Measurements from ENCODE around the gene SUMO4. TPM values are rescaled to one million over a fixed set of nuclear protein-coding genes. Genes with fewer than 3 reads are reported as not detected.

SUMO4 gene
- total and polyA plus RNA-seq, 9 of the 15 experiments (the other 6 are each of a cell fraction or from before 2014, with no cell fraction given), result 0.20 to 1.9 (median 0.50) TPM; not detected in 2

DNA sequence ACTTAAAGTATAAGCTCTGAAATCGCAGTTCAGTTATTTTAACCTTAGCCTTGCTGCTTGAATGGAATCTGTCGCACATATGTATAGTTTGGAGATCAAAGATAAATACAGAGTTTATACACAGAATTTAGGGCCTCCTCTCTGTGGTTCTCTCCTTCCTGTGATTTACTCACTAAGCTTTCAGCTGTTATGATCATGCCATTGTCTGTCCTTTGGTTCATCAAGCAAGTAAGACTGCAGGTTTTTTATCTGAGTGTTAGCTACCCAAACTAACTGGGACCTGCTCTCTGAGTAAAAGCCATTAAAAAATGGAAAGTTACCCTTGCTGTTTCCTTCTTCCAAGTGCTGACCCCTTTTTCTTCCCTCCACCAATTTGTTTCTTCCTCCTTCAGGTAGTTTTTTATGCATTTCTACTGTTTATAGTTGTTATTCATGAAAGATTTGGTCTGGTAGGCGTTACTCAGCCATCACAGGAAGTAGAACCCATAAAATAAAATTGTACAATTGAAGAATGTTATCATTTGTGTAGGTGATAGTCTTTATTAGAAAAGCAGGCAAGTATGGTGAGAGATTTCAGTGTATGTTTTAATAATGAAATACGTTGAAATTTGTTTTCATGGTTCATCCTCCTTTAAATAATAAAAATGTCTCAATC, 33.7 kb upstream of the SUMO4 start:
- H3K4me2 ChIP-seq (ENCODE audit: insufficient read depth, low read length), result no peak overlapping the region
- ChIA-PET CTCF (ENCODE audit: low intra/inter-chr PET ratio) (no interaction called here), POLR2A (interaction anchor here (0.5 to 0.6 kb wide), 2 partner anchors 17 to 19 kb away, joined by 3 read pairs; no protein-coding TSS in a partner anchor)
- H3K4me3 ChIP-seq, result no peak overlapping the region
- no peaks in the 10 kb centered on the region for H3K27me3 ChIP-seq (ENCODE audit: control insufficient read depth in 2 of 2, insufficient read depth in 2 of 2, low read length in 2 of 2)
- H3K36me3 ChIP-seq (ENCODE audit: control insufficient read depth, insufficient read depth, low read length), result peaks cover 10% of the 10 kb centered on the region; the same call in 1 of the 3 replicates
- no peaks in the 10 kb centered on the region for H3K9me3 ChIP-seq (replicated peaks; ENCODE audit: control insufficient read depth, insufficient read depth, low read depth, low read length)
- H3K4me1 ChIP-seq (replicated peaks in 1 of 2; ENCODE audit: control insufficient read depth in 2 of 2, insufficient read depth in 2 of 2, low read length in 2 of 2), result peaks cover 0 to 11% of the 10 kb centered on the region in 2 experiments; a peak in 2 of 5 replicates
- in situ Hi-C loops (cut with MboI) (no loop called here), intact Hi-C loops (cut with micrococcal nuclease) (no loop called here)
- WGBS (ENCODE audit: insufficient coverage, low coverage, missing lambda C conversion rate), result 48% methylated on average over 4 of the region's 4 CpGs
- ATAC-seq (no peak), DNase-seq (ENCODE audit: extremely low read depth in 1 of 4, low spot score in 3 of 4) (no peak), FAIRE-seq (no peak)
- TF ChIP-seq, protein P1, sequence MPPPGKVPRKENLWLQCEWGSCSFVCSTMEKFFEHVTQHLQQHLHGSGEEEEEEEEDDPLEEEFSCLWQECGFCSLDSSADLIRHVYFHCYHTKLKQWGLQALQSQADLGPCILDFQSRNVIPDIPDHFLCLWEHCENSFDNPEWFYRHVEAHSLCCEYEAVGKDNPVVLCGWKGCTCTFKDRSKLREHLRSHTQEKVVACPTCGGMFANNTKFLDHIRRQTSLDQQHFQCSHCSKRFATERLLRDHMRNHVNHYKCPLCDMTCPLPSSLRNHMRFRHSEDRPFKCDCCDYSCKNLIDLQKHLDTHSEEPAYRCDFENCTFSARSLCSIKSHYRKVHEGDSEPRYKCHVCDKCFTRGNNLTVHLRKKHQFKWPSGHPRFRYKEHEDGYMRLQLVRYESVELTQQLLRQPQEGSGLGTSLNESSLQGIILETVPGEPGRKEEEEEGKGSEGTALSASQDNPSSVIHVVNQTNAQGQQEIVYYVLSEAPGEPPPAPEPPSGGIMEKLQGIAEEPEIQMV (tag; conservative IDR thresholded peaks at IDR 0.05; ENCODE audit: low read depth), result no peak
- TF ChIP-seq CBFA2T3 (IDR thresholded peaks at IDR 0.05) (0 out of 2 replicates have a peak, but pooled peaks have one; percentile 6), NEUROD1 (IDR thresholded peaks at IDR 0.05; ENCODE audit: borderline replicate concordance, low read depth, low read length, partially characterized antibody) (no peak), KDM1A (IDR thresholded peaks at IDR 0.05) (0 out of 4 replicates have a peak, but pooled peaks of 1 of the 2 experiments have one; percentile 13)
- H3K27ac ChIP-seq (ENCODE audit: extremely low read depth, low read depth, low read length), result no peak overlapping the region
- no peak overlapping the region for H3K9ac ChIP-seq (ENCODE audit: insufficient read depth in 1 of 2, low read depth in 2 of 2, low read length in 2 of 2)
- peaks cover 60% of the 10 kb centered on the region for H3K79me2 ChIP-seq (ENCODE audit: control insufficient read depth, insufficient read depth, low read length)
- peaks cover 13% of the 10 kb centered on the region; the same call in 1 of the 2 replicates for H4K20me1 ChIP-seq (replicated peaks; ENCODE audit: control insufficient read depth, insufficient read depth, low read length)
- H2AFZ ChIP-seq (ENCODE audit: low read depth, low read length), result no peak overlapping the region
- peaks cover 3% of the 10 kb centered on the region for H3K9me1 ChIP-seq (ENCODE audit: control insufficient read depth, insufficient read depth, low read length)
- BruUV-seq (replicated peaks), result no TSS peak

Measured in K562 (cell line).